Right hindlimb (tissue), 1 donor: ENCODE data around the gene ATG2A.
"Not testable (repeated sequence)": the region's sequence is repeated elsewhere in the genome, so short reads cannot be mapped to it uniquely, and the experiment has no call there.

Experiments used
- DNase-seq: peaks from one replicate; pipeline ENCODE4 v3.0.0-alpha.2; 2018

Gene ATG2A

DNA sequence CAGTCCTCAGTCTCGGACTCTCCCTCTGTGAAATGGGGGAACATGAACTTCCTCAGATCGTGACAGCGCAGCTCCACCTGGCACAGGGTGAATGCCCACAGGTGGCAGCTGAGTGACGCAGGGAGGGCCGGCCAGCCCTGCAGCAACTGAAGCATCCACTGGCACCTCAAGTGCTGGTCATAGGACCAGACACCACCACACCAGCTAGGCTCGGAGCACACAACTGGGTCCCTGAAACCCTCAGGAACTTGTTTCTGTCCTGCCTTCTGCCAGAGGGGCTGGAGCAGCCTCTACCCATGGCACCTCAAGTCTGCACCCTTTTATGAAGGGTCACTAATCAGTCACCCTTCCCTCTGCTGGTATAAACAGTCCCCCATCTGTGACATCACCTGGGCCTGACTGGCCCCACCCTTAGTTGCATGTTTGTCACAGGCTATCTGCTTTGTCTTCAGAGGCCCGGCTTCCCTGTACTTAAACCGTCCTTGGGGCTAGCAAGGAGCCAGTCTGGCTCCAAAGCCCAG lies 65.1 kb downstream of the ATG2A start:
- DNase-seq = no peak

DNA sequence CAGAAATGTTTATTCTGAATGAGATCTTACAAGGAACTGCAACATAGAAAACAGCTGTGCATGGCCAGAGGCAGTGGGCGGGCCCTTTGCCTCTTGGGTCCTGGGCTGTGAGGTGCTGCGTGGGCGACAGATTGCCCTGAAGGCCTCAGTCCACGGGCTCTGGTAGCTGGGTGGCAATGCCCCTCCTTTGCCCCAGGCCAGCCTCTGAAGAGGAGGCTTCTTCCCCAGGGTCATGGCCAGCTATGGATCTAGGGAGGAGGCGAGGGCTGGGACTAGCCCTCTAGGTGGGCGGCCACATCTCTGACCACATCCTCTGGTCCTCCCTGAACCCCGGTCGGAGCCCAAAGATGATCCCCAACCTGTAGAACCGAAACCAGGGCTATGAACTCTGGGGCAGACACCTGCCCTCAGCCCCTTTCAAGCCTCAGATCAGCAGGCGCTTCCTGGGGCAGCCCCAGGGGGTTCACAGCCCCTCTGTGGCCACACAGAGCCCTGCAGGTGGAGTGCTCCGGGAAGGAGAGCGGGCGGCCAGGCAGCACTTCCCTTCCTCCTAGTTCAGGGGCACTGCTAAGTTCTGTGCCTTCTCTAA lies 65.9 kb downstream of the ATG2A start:
- DNase-seq = no peak

DNA sequence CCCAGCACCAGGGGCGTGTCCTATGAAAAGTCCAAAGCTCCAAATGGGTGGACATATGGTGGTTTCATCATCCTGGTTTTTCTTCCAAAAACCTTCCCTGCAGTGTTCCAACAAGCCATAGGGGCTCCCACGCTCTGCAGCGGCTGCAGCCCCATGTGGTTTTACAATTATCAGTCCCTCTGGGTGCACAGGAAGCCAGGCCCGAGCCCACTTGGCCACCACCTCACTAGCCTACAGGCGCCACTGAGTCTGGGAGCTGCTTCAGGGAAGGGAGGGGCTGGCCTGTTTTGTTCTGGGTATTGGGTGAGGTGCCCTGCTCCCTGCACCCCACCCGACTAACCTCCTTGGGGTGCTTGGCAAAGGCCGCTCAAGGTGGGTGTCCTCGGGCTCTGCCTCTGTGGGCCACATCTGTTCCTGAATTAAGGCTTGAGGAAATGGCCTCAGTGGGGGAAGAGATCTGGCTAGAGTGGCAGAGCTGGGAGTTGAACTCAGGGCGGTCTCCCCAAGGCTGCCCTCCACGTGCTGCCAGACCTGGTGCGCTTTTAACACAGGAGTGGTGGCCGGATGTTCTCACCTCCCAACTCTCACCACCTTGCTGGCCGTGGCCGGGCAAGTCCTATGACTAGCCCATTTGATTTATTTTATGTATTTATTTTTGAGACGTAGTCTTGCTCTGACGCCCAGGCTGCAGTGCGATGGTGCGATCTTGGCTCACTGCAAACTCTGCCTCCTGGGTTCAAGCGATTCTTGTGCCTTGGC lies 67.2 kb downstream of the ATG2A start:
- DNase-seq = no peak

DNA sequence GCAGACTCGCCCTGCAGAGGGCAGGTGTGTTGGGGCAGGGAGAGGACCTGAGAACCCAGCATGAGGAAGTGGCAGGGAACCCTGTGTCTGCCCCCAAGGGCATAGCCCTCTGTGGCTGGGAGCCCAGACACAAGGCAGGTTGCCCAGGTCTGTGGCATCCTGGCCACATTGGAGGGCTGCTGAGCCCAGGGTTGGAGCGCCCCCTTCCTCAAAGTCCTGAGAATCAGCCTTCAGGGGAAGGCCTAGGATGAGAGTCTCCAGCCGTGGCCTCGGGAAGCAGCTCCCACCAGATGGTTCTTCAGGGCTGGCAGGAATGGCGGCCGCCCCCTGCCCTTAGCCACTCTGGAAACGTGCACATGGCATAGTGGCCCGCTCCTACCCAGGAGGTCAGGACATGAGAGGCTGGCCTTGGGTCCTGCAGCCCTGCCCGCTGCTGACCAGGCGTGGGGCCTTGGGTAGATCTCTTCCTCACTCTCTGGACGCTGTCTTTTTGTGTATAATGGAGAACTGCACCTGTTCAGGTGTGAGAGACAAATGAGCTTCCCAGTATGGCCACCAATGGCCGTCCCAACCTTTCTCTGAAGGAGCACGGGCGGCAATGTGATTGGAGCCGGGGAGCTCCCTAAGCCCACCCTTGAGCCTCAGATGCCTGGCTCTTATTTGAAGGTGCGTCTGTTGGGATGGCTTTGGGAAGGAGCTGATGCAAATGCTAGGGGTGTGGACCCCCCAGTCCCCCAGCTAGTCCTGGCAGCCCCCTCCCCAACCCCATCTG lies 68.0 kb downstream of the ATG2A start:
- DNase-seq = no peak

DNA sequence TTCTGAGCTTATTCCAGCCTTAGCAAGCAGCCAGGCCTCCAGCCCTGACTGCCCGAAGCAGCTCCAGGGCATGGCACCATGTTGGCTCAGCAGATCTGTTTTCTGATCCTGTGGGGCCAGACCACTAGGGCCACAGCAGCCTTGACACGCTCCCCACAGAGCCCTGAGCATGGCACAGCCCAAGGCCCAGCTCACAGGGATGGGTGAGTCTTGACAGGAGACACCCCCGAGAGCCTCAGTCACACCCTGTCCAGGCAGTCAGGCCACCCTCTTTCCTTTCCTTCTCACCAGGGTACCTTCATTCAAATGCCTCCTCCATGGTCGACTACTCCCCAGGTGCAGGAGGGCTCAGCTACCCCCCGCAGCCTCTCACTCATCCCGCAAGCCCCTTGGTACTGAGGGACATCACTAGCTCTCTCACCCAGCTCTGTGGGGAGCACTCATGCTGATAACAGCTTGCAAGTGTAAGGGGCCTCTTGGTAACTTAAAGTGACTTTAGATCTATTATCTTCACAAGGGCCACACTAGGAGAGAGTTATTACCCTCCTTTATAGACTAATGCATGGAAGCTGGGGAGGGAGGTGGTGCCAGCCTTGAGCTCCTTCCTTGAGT lies 68.7 kb downstream of the ATG2A start:
- no peak for DNase-seq

DNA sequence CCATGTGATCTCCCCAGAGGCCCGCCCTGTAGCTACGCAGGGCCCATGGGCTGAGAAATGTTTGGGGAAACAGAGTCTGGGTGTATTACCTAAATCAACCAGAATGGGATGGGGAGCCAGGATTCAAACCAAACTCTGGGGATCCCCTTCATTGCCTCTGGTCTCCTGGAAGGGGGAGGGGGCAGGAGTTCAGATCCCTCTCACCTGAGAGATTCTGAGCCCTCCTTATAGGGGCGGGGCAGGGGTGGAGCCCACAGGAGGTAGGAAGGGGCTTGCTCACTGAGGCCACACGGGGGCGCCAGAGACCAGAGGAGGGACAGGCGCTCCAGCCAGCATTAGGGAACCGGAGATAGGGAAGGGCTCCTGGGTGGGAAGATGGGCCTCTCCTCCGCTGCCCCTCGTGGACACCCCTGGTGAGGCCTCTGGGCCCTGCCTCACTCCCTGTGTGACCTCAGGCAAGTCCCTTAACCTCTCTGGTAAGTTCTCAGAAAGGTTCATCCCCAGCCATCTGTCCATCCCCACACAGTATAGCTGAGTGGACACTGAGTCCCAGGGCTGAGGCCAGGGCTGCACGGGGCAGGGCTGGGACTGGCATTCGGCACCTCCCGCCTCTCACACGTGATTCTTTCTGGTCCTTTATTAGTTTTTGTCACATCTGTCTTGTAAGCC lies 69.9 kb downstream of the ATG2A start:
- DNase-seq = peak; percentile 94

DNA sequence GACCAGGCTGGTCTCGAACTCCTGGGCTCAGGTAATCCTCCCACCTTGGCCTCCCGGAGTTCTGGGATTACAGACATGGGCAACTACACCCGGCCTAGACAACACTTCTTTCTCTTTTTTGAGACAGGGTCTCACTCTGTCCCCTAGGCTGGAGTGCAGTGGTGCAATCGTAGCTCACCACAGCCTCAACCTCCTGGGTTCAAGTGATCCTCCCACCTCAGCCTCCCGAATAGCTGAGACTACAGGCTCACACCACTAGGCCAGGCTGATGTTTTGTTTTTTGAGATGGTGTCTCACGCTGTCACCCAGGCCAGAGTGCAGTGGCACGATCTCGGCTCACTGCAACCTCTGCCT lies 71.3 kb downstream of the ATG2A start:
- DNase-seq = not testable (repeated sequence)

DNA sequence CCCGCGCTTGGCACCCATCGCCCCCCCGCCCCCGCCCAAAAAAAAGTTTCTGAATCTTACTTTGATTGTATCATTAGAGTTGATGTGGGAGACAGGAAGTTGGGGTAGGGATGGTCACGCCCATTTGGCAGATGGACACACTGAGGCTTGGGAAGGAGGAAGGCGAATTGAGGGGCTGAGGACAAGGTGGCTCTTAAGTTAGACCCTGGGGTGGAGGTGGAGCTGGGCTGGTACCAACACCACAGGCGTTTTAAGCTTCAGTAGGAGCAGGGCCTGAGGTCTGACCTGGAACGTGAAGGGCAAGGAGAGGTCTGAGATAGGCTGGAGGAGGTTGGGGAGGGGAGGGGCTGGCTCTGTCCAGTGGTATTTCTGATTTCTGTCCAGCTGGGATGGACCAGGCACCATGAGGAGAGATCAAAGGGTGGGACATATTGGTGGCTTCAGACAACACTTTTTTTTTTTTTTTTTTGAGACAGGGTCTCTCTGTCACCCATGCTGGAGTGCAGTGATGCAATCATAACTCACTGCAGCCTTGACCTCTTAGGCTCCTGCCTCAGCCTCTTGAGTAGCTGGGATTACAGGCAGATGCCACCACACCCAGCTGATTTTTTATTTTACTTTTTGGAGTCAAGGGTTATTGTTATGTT lies 71.8 kb downstream of the ATG2A start:
- DNase-seq = no peak
